Stimulated activated CD4-positive, alpha-beta T cell treated with anti-CD3 and anti-CD28 coated beads, Interleukin-12 subunit alpha, Interleukin-12 subunit beta, amount 100 ng/mL, for 4 hours (primary cell): ENCODE measurements around the gene MRPL32.
A peak's percentile ranks its signal among the peaks of the same experiment; 100 is the strongest.

Source experiments
- DNase-seq: peaks from one replicate; pipeline ENCODE4 v3.0.0-alpha.2; 2020

The MRPL32 gene

DNA sequence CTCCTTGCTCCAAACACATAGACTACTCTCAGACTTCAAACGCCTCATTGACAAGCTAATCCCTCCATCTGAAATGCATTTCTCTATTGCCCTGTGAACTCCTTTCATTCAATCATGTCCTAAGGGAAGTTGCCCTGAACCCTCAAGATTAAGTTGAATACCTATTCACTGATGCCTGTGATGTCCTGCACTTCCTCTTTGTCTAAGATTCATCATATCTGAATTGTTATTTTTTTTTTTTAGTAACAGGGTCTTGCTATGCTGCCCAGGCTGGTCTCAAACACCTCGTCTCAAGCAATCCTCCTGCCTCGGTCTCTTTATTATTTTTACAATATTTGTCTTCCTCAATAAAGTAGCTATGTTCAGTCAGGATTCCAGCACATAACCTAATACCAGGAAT, 3.4 kb upstream of the MRPL32 start:
- DNase-seq, result no peak

DNA sequence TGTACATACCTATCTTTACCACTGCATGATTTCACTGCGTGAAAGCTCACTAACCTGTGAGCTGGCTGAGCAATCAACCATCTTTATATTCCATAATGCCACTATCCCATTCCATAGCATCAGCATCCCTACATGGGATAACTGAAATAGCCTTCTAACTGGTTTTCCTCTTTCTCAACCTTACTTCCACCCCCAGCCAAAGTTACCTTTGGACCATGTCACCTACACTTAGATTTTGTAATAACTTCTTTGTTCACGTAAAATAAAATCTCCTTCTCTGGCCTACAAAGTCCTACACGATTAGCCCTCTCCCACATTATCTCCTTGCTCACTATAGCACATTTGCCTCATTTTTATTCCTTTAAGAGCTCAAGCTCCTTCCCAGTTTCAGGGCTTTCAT, 2.7 kb upstream of the MRPL32 start:
- no peak for DNase-seq

GRCh38 chr7:42930889-42931288, 1.3 kb upstream of the MRPL32 start:
- no peak for DNase-seq

- DNase-seq, result no peak
Observed at GRCh38 chr7:42931447-42931833, 736 bp upstream of the MRPL32 start.

DNA sequence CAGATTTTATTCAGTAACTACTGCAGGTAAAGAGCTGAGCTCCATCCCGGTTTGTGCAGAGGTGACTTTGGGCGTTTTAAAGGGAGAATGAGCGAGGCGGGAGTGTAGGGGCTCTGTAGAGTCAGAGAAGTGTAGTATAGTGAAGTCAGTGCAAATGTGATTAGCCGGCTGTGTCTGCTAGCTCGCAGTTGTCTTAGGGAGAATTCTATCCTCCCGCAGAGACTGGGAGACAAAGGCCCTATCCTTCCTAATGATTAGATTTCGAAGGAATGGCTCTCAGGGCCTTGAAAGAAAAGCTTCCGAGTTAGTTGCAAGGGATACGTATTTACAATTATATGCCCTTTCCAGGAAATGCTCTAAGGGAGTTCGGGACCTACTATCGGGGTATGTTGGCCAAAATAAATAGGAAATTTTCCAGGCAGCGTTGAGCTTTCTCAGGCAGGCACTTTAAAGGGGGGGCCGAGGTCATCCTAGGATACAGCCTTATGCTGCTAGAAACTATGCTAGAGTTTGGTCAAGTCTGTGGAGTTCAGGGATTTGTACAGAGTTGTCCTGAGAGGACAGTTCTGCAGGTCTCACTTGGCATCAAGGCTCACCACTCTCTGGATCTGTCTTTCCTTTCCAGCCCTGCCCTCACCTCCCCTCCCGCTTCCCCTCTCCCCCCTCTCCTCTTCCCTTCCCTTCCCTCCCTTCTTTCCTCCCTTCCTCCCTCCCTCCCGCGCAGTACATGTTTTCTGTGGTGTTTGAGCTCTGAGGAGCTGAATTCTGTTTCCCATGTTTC, 825 bp downstream of the MRPL32 start:
- DNase-seq, result no peak

DNA sequence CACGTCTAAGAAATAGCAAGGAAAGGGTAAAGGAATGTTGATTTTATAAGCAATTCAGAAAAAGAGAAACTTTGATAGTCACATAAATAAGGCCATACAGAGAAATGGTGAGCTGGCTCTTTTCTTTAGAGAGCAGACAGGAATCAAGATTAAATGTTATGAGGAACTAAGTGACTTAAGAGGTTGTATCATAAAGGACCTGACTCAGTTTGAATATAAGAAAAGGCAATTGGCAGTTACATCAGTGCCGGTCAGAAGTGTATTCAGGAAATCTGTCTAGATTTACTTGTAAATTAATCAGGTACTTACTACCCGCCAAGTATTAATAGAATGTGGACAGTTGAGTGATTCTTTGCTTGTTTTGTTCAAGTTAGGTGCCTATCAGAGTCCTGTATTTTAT, 2.1 kb downstream of the MRPL32 start:
- DNase-seq, result no peak

DNA sequence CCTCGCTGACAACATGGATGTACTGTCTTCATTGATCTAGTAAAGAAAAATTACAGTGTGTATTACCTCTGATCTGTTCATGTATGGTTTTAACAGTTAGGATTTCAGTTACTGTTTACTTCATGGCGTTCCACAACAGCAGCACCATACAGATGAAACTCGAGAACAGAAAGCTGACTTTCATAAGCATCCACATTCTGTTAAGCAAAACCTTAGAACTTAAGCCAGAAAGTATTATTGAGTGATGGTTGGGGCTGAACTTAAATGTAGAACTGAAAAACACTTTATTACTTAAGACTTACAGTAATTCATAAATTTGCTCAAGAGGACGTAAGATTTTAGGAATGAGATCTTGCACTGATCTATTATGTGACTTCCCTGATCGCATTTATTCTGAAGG, 3.7 kb downstream of the MRPL32 start:
- DNase-seq, result no peak

GRCh38 chr7:42939457-42940240, 7.5 kb downstream of the MRPL32 start:
- DNase-seq, result no peak

- DNase-seq, result peak; percentile 74
Observed at GRCh38 chr7:42940985-42941847, 9.0 kb downstream of the MRPL32 start.

DNA sequence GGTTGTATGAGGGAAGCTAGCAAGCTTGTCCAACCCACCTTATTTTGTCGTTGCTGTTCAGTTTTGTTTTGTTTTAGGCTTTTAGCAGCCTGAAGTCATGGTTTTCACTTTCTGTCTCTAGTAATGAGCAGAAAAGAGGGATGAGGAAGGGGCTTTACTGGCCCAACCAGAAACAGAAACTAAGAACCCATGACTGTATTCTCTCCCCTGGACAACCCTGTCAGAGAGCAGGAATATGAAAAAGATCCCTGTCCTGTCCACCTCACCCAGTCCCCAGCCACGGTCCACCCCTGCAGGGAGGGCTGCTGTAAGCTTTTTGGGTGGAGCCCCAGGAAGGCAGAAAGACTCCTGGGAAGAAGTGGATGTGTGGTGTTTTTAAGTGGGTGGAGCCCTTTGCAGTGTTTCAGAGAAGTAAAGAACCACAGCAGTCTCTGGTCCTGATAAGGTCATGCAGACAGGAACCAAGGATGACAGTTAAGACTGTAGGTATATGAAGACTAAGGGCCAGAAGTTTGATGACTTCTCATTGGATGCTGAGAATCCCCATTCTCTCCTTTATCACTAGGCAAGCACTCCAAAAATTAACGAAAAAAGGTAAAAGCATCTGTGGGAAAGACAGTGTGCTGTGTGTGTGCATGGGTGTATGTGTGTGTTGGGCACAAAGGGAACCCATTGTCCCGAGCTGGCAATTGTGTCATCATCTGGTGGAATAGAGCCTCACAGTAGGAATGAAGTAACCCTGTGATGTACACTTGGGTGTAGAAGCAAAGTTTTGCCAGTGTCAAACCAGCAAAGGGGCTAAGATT, 13.8 kb downstream of the MRPL32 start:
- DNase-seq, result no peak

- DNase-seq, result no peak
Observed at GRCh38 chr7:42946627-42946950, 14.4 kb downstream of the MRPL32 start.

DNA sequence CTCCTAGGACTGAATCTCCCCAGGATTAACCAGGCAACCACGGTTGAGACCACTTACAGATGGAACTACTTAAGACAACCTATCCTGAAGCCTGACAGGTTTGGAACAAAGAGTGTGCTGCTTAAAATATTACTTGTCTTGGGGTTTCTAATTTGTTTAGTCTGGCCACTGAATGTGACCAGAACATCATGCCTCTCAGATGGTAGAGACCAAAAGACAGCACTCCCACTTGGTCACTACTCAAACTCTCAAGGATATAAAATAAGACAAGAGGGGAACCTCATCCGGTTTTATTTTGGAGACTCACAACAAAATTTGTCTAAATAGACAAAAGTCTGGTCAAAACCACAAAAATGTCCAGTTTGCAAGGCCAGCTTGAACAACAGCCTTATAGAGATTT, 15.3 kb downstream of the MRPL32 start:
- DNase-seq, result no peak

GRCh38 chr7:42950417-42950816, 18.2 kb downstream of the MRPL32 start:
- DNase-seq, result no peak

- DNase-seq, result no peak
Observed at GRCh38 chr7:42952328-42952727, 20.2 kb downstream of the MRPL32 start.

DNA sequence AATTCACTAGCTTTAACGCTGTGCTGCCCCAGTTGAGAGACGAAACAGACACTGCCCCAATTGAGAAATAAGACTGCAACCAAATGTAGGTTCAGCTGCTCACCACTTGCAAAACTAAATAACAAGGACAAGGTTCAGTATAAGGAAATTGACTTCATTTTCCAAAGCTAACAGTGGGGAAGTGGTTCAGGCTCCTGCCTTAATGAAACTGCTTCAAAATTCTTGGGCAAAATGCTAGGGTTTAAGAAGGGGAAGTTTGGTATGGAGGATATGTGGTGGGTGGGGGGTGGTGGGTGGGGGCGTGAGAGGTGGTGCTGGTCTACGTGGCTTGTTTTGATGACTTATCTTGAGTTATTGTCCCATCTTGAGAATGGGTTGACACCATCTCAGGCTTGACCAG, 21.8 kb downstream of the MRPL32 start:
- DNase-seq, result no peak

DNA sequence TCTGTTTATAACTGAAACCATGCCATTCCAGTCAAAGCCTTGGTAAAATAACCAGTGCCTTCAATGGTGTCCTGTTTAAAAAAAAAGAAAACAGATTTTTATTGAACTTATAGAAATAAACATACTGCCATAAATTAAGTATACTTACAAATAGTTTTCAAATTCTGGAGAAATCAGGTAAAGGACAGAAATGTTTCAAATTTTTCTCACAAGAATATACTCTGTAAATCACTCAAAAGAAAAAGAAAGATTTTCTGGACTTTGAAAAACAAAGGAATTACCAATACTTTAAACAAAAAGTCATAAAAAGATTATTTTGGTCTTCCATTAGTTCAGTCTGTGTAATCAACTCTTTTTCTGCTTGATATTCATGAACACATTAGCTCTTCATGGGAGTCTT, 23.9 kb downstream of the MRPL32 start:
- no peak for DNase-seq

DNA sequence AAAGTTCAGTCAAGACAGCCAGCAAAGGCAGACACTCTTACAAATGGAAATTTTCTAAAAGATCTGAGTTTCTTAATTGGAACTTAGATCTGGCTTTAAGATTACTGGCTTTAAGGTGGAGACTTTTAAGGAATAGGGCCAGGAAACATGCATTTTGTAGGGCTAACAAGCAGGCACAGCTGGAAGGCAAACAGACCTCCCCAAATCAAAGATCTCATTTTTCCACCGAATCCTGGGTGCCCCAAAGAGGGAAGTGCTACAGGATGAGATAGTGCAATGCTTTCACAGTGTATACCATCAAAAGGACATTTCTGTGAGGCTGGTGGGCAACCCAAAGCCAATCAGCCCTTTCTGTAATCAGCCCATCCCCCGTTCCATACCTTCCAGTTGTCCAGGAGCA, 27.4 kb downstream of the MRPL32 start:
- DNase-seq, result no peak

- DNase-seq, result no peak
Observed at GRCh38 chr7:42960762-42961161, 28.6 kb downstream of the MRPL32 start.

DNA sequence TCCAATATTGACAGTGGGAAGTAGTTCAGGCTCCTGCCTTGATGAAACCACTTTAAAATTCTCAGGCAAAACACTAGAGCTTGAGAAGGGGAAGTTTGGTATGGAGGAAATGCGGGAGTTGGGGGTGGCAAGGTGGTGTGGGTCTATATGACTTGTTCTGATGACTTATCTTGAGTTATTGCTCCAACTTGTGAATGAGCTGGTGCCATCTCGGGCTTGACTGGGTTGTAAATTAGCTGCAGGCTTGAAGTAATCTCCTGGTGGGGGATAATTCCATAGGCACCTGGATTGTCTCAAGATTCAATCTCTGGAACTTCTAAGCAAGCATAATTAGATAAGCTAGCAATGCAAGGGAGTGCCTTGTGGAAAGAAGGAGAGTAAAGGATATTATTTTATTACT, 29.0 kb downstream of the MRPL32 start:
- no peak for DNase-seq

DNA sequence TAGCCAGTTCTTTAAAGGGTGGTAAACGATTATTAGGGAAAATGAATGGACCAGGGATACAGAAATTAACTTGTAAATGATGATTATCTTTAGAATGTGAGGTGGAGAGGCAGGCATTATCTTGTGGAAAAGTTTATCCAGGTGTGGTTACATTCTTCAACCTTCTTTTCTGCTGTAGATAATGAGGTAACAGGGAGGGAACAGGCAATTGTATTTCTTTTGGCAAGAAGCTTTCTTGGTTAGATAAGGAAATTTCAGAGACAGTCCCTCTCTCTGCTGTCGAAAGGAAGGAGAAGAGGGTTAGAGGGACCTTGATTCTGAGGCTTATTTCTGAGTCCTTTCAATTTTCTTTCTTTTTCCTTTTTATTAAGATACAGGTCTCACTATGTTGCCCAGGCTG, 32.1 kb downstream of the MRPL32 start:
- DNase-seq, result no peak

GRCh38 chr7:42964849-42965805, 33.0 kb downstream of the MRPL32 start:
- no peak for DNase-seq

- no peak for DNase-seq
Observed at GRCh38 chr7:42967391-42967790, 35.2 kb downstream of the MRPL32 start.
